ENCODE data around the gene GGT6.

The GGT6 gene

DNA sequence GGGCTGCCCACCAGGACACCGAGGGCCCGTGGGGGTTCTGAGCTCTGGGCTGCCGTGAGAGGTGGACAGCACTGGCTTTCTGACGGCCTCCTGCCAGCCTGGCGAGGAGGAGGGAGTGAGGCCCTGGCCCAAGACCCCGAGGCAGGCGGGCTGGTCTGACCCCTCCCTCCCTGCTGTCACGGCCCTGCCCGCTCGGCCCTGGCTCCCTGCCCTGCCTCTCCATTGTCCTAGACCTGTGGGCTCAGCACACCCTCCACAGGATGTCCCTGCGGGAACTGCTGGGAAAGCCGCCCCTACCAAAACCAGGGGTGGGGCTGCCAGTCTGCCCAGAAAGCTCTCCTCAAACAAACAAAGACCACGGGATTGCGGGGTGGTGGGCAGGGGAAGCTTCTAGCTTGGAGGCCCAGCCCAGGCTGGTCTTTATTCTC lies 41.0 kb downstream of the GGT6 start:
- DNase-seq: no peak

DNA sequence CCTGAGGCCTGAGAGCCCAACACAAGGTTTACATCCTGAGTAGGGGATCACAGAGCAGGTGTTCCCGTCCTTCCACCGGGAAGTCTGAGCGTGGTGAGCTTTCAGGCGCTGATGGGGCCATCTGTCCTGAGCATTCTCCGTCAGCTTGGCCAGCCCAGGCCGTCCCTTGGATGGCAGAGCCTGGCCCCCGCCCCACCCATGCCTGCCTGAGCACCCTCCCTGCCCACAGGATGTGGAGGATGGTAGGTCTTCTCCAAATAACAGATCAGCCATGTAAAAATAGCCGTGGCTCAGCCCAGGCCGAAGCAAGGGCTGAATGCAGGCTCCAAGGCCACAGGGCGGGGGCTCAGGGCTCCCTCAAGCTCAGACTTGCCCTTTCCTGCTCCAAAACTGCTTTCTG lies 41.5 kb downstream of the GGT6 start:
- DNase-seq: no peak

GRCh38 chr17:4516735-4517134 lies 43.6 kb downstream of the GGT6 start:
- no peak for DNase-seq

GRCh38 chr17:4515501-4515900 lies 44.9 kb downstream of the GGT6 start:
- peak; percentile 34 for DNase-seq

DNA sequence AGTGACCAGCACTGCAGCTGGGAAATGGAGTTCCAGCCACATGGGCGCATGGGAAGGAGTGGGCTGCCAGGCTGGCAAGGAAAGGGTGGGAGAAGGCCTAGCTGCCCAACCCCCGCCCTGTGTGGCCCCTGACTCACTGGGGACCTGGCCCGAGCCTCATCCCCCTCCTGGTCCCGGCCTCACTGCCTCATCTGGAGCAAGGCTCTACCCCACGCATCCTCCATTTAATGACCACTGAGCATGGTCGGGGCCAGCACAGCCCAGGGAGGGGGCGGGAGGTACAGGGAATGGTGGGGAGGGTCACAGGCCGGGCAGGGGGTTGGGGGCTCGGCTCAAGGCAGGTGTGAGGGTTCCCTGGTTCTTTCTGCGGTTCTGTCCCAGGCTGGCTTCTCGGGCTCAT lies 45.6 kb downstream of the GGT6 start:
- no peak for DNase-seq

DNA sequence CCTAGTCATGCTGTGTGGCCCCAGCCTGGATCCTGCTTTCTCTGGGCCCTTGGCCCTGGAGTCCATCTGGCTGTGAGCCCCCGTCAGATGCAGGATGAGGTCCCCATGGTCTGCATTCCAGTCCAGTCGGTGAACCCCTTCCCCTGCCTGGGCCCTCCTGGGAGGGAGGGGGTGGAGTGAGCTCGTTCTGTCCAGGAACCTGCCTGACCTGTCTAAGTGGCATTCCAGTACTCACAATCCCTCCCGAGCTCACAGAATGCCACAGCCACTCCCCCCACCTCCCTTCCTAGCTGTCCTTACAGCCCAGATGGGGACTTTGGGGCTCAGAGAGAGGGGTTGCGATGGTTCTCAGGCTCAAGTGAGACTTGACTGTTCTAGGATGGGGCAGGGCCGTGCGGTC lies 46.2 kb downstream of the GGT6 start:
- no peak for DNase-seq

DNA sequence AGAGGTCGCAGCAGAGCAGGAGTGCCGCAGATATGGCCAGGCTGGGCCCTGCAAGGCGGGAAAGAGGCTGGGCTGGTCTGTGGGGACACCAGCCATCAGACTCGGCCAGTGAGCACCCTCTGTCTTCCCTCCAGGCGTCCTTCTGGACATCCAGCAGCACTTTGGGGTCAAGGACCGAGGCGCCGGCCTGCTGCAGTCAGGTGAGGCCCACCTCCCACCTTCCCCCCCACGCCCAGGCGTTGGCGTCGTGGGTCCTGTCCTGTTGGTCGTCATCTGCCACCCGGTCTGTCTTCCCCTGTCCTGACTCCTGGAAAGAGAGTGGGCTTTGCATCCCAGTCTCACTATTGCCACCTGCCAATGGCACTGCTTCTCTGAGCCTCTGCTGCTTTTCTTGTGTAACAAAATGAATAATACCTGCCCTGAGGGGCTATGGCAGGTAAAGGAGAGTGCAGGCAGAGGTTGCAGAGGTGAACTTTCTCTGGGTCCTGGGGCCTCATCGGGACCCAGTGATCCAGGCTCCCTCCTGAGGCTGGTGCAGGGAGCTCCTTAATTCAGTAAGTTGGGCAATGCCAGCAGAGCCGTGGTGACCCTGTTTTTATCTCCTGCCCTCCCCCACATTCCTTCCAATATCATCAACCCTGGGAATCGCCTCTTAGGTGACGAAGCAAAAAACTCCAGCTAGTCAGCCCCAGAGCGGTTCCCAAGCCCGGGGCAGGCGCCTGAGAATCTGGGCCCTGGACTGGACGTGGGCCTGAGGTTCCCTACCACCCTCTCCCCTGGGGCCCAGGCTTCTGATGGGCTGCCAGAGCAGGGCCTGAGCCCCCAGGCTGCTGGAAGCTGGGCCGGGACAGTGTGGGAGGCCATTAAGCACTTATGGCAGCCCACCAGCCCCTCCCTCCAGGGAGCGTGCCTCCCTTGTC lies 47.0 kb downstream of the GGT6 start:
- no peak for DNase-seq

- DNase-seq: no peak
These were observed 47.9 kb downstream of the GGT6 start for GRCh38 chr17:4512156-4513112.

DNA sequence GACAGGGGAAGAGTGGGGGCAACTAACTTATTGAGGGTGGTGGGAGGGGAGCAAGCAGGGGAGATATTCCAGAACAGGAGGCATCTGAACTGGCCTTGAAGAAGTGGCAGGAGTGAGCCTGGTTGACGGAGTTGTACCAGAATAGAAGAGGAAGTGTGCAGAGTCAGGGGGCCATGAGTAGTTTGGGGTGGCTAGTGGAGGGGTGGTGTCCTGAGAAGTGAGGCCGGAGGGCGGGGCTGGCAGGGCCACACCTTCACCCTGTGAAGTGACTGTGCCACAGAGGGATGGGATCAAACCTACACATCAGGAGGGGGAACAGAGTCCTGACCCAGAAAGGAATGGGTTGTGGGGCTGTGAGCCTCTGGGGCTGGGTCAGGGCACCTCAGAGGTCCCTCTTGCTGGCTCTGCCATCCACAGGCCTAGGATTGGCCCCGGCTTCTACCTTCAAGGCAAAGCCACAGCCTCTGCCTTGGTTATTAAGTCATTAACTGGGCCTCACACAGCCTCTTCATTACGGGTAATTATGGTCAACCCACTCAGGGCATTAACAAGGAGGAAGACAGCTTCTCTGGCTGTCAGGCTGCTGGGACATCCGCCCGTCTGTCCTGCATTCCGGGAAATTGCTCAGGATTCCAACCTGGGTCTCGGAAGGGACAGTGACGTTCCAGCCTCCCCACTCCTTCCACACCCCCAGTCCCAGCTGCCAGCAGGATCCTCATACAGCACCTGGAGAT lies 49.0 kb downstream of the GGT6 start:
- no peak for DNase-seq

GRCh38 chr17:4510618-4510941 lies 49.8 kb downstream of the GGT6 start:
- no peak for DNase-seq

DNA sequence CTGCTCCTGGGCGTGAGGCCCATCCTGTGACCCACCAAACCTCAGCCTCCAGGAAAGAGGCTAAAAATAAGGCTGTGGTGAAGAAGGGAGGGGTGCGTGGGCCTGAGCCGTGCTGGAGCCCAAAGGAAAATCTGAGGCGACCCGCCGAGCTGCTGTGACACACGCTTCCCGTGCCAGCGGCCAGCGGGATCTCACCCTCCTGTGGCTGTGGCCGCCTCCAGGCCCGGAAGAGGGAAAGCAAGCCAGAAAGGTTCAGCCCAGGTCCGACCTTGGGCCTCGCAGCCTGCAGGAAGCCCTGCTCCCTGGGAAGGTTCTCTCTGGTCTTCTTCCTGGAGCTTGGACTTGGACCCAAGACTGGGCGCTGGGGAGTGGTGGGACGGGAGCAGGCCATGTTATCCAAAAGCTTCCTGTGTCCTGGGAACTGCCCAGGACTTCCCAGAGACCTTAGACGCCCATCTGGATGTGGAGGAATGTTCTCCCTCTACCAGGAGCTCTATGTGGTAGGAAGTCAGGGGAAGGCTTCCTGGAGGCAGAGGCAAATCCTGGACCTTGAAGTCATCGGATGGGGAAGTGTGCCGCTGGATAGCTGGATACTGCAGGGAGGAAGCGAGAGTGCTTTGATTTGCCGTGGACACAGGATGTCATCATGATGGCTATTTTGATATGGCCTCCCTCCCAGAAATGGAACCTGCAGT lies 50.3 kb downstream of the GGT6 start:
- DNase-seq: no peak

DNA sequence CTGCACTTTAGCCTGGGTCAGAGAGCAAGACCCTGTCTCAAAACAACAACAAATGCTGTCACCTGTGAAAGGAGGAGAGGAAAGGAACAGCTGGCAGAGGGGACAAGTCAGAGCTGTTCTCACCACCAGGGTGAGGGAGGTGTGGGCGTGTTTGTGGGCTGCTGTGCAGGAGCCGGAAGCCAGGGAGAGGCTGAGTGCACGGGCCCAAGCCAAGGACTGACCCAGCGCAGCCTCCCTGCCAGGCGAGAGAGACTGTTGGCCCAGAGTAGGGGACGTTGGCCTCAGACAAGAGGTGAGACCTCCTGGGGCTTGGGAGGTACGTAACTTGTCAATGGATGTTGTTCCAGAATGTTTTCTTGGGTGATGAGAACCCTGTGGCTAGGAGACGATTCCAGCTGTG lies 51.0 kb downstream of the GGT6 start:
- DNase-seq: no peak

DNA sequence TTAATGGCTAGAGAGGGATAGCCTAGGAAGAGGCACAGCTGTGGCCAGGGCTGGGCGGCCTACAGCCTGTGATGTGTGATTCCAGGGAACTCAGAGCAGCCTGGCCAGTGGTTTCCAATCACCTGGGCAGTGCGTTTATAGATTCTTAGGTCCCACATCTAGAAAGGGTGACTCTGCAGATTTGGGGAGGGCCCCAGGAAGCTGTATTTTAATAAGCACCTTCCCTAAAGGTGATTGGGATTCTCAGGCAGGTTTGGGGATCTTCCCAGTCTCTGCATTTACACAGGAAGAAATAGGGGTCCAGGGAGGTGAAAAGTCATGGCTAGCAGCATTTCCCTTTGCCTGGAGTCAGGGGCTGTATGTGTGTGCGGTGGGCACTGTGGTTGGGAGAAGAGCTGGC lies 52.2 kb downstream of the GGT6 start:
- no peak for DNase-seq

DNA sequence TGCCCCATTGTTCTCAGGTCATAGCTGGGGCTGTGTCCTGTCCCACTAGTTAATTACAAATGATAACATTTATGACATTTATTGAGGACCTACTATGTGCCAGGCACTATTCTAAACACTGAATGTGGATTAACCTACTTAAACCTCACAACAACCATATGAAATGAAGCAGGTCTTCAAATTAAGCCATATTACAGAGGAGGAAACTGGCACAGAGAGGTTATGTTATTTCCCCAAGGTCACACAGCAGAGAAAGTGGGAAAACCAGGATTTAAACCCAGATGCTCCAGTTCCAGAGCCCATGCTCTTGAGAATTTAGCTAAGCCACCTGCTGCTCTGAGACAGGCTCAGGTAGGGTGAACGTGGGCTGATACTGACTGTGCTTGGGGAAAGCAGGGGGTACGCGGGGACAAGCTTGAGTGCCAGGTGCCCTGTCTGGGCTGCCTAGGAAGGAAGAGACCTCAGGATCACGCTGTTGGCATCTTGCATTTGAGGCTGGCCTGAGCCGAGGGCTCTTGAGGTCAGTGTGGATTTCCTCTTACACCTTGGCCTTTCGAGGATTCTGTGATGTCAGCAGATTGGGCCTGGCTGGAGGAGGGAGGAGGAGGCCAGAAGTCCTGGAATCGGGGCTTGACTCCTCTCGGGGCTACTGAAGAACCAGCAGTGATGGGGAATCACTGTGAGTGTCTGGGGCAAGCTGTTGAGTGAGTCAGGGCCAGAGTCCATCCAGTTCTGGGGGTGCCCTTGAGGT lies 52.8 kb downstream of the GGT6 start:
- no peak for DNase-seq

All from NCI-H510A (cell line).